Uterus (tissue), 2 donors: ENCODE data around the gene TRIM7.

Experiments
- POLR2A ChIP-seq, 2 donors: fragments of 450-650 bp; IDR thresholded peaks; one replicate each; pipeline ENCODE4 v1.6.1; 2016; ENCODE audit warnings: antibody characterized with exemption in 2 of 2, mild to moderate bottlenecking in 1 of 2, moderate library complexity in 1 of 2
- TF ChIP-seq, protein P1 (sequence below), 4 experiments: fragments of 200-600 bp in 2 of 4; fragments of 450-650 bp in 2 of 4; sonication (generic) in 2 of 4; IDR thresholded peaks; one replicate each; pipeline ENCODE4 v1.5.1; 2016 to 2019; ENCODE audit warnings: antibody characterized with exemption in 4 of 4, mild to moderate bottlenecking in 2 of 4, moderate library complexity in 1 of 4

DNA sequence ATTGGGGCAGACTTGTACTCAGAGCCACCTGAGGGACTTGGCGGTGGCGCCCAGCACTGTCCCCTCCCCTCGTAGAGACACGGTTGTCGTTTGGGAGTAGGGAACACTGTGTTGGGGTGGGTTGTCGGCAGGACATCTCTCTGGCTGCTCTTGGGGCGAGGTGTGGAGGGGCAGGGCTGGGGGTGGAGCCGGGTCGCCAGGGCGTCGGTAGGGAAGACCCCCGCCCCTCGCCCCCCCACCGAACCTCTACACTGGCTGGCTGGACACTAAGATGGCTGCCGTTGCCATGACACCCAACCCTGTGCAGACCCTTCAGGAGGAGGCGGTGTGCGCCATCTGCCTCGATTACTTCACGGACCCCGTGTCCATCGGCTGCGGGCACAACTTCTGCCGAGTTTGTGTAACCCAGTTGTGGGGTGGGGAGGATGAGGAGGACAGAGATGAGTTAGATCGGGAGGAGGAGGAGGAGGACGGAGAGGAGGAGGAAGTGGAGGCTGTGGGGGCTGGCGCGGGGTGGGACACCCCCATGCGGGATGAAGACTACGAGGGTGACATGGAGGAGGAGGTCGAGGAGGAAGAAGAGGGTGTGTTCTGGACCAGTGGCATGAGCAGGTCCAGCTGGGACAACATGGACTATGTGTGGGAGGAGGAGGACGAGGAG is 18.9 kb upstream of the TRIM7 start:
- TF ChIP-seq, protein P1, sequence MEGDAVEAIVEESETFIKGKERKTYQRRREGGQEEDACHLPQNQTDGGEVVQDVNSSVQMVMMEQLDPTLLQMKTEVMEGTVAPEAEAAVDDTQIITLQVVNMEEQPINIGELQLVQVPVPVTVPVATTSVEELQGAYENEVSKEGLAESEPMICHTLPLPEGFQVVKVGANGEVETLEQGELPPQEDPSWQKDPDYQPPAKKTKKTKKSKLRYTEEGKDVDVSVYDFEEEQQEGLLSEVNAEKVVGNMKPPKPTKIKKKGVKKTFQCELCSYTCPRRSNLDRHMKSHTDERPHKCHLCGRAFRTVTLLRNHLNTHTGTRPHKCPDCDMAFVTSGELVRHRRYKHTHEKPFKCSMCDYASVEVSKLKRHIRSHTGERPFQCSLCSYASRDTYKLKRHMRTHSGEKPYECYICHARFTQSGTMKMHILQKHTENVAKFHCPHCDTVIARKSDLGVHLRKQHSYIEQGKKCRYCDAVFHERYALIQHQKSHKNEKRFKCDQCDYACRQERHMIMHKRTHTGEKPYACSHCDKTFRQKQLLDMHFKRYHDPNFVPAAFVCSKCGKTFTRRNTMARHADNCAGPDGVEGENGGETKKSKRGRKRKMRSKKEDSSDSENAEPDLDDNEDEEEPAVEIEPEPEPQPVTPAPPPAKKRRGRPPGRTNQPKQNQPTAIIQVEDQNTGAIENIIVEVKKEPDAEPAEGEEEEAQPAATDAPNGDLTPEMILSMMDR (IDR thresholded peaks at IDR 0.05): no peak
- TF ChIP-seq POLR2A (IDR thresholded peaks at IDR 0.05): no peak
